ENCODE data around the gene MRLN. TPM values are rescaled to one million over a fixed set of nuclear protein-coding genes. Genes with fewer than 3 reads are reported as not detected.

Gene MRLN
- total RNA-seq, 2 donors from 2014 or later = not detected

GRCh38 chr10:59700709-59701108, 52.5 kb downstream of the MRLN start:
- Histone ChIP-seq H3K27ac (ENCODE audit: low read depth, low read length) (no peak overlapping the region), H3K27me3 (ENCODE audit: control insufficient read depth, insufficient read depth, low read length, poor library complexity, severe bottlenecking) (no peaks in the 10 kb centered on the region), H3K4me3 (ENCODE audit: low read length) (no peak overlapping the region), H3K4me1 (ENCODE audit: control insufficient read depth, insufficient read depth, low read length) (peaks cover 9% of the 10 kb centered on the region), H3K36me3 (ENCODE audit: control insufficient read depth, insufficient read depth, low read length) (no peaks in the 10 kb centered on the region), H3K9ac (ENCODE audit: extremely low read depth, low read length, poor library complexity, severe bottlenecking) (no peak overlapping the region), H3K9me3 (ENCODE audit: control insufficient read depth, low read length) (no peaks in the 10 kb centered on the region)
- Mint-ChIP-seq H3K4me1 (peaks cover 15% of the 10 kb centered on the region), H3K9me3 (no peaks in the 10 kb centered on the region), H3K4me3 (no peak overlapping the region), H3K27me3 (ENCODE audit: insufficient read depth) (no peaks in the 10 kb centered on the region), H3K27ac (no peak overlapping the region), H3K36me3 (ENCODE audit: low read depth) (peaks cover 3% of the 10 kb centered on the region)
- TF ChIP-seq CTCF (conservative IDR thresholded peaks at IDR 0.05) = peak; percentile 73
- DNase-seq = peak; percentile 79
- 64 to 65% methylated on average over 4 of the region's 4 CpGs for WGBS, 2 experiments (ENCODE audit: insufficient coverage in 1 of 2, insufficient read length in 1 of 2)

GRCh38 chr10:59698326-59698725, 54.9 kb downstream of the MRLN start:
- Mint-ChIP-seq H3K36me3 (ENCODE audit: low read depth) (peaks cover 2% of the 10 kb centered on the region), H3K4me3 (no peak overlapping the region), H3K27ac (no peak overlapping the region), H3K9me3 (no peaks in the 10 kb centered on the region), H3K4me1 (peaks cover 15% of the 10 kb centered on the region), H3K27me3 (ENCODE audit: insufficient read depth) (no peaks in the 10 kb centered on the region)
- Histone ChIP-seq H3K27ac (ENCODE audit: low read depth, low read length) (no peak overlapping the region), H3K4me1 (ENCODE audit: control insufficient read depth, insufficient read depth, low read length) (peaks cover 9% of the 10 kb centered on the region), H3K9ac (ENCODE audit: extremely low read depth, low read length, poor library complexity, severe bottlenecking) (no peak overlapping the region), H3K4me3 (ENCODE audit: low read length) (no peak overlapping the region), H3K27me3 (ENCODE audit: control insufficient read depth, insufficient read depth, low read length, poor library complexity, severe bottlenecking) (no peaks in the 10 kb centered on the region), H3K9me3 (ENCODE audit: control insufficient read depth, low read length) (no peaks in the 10 kb centered on the region), H3K36me3 (ENCODE audit: control insufficient read depth, insufficient read depth, low read length) (no peaks in the 10 kb centered on the region)
- TF ChIP-seq CTCF (conservative IDR thresholded peaks at IDR 0.05) = no peak
- WGBS, 2 experiments (ENCODE audit: insufficient coverage in 1 of 2, insufficient read length in 1 of 2) = 79 to 100% methylated on average over 1 of the region's 1 CpG
- DNase-seq = no peak

GRCh38 chr10:59695637-59696036, 57.6 kb downstream of the MRLN start:
- Mint-ChIP-seq H3K27ac (no peak overlapping the region), H3K4me1 (peaks cover 1% of the 10 kb centered on the region), H3K9me3 (no peaks in the 10 kb centered on the region), H3K4me3 (no peak overlapping the region), H3K36me3 (ENCODE audit: low read depth) (peaks cover 2% of the 10 kb centered on the region), H3K27me3 (ENCODE audit: insufficient read depth) (no peaks in the 10 kb centered on the region)
- DNase-seq = no peak
- no peak for TF ChIP-seq CTCF (conservative IDR thresholded peaks at IDR 0.05)
- H3K9me3 ChIP-seq (ENCODE audit: control insufficient read depth, low read length) = no peaks in the 10 kb centered on the region
- H3K4me1 ChIP-seq (ENCODE audit: control insufficient read depth, insufficient read depth, low read length) = no peaks in the 10 kb centered on the region
- no peaks in the 10 kb centered on the region for H3K36me3 ChIP-seq (ENCODE audit: control insufficient read depth, insufficient read depth, low read length)
- H3K27me3 ChIP-seq (ENCODE audit: control insufficient read depth, insufficient read depth, low read length, poor library complexity, severe bottlenecking) = no peaks in the 10 kb centered on the region
- WGBS, 2 experiments (ENCODE audit: insufficient coverage in 1 of 2, insufficient read length in 1 of 2) = 95% methylated on average over 3 of the region's 3 CpGs; no CpG with 5 or more reads in 1 of the 2 experiments
- H3K4me3 ChIP-seq (ENCODE audit: low read length) = no peak overlapping the region
- H3K9ac ChIP-seq (ENCODE audit: extremely low read depth, low read length, poor library complexity, severe bottlenecking) = no peak overlapping the region
- no peak overlapping the region for H3K27ac ChIP-seq (ENCODE audit: low read depth, low read length)

Measured in endodermal cell (in vitro differentiated cells).